IMR-90 (cell line): ENCODE results near the gene RGMA. TPM values are rescaled to one million over a fixed set of nuclear protein-coding genes. Genes with fewer than 3 reads are reported as not detected.
"Not testable (repeated sequence)": the region's sequence is repeated elsewhere in the genome, so short reads cannot be mapped to it uniquely, and the experiment has no call there.

Experiments used
- ATAC-seq: fragments of 200-7000 bp; cut with Tn5 transposase; 2 replicates; pipeline ENCODE4 v1.9.1; 2020; ENCODE audit warnings: low read depth, mild to moderate bottlenecking, moderate library complexity
- BruUV-seq: library from RNA; stranded (reverse); fragments of 400-500 nt; replicated peaks from 2 replicates; lab custom pipeline; 2021; lab: Mats Ljungman, UMichigan
- CTCF ChIA-PET: fragments of 300-600 bp; formaldehyde crosslinking; extraction: SDS; loops from one replicate; lab custom pipeline; 2021; ENCODE audit warnings: antibody characterized with exemption; lab: Yijun Ruan, JAX
- POLR2A ChIA-PET: fragments of 300-600 bp; sonication (Branson Sonifier 250); formaldehyde crosslinking; loops from one replicate; lab custom pipeline; 2022; ENCODE audit warnings: antibody characterized with exemption; ENCODE audit not compliant: unreplicated experiment; lab: Charles Lee
- DNase-seq: peaks from one replicate; pipeline ENCODE4 v3.0.0; 2013
- H2AFZ ChIP-seq: replicated peaks from 2 replicates; pipeline ENCODE3; 2013; ENCODE audit warnings: low read length, mild to moderate bottlenecking; ENCODE audit not compliant: poor library complexity
- H2AK5ac ChIP-seq: 2 replicates; pipeline ENCODE4 v1.6.1; 2013; ENCODE audit warnings: low read depth, low read length, inconsistent platforms
- H2AK9ac ChIP-seq: replicated peaks from 2 replicates; pipeline ENCODE3; 2013; ENCODE audit warnings: mild to moderate bottlenecking, low read depth, low read length, moderate library complexity; ENCODE audit not compliant: poor library complexity
- H2BK120ac ChIP-seq: 2 replicates; pipeline ENCODE4 v1.6.1; 2013; ENCODE audit warnings: low read depth, low read length, inconsistent platforms
- H2BK15ac ChIP-seq: 3 replicates; pipeline ENCODE4 v1.6.1; 2013; ENCODE audit warnings: low read depth, low read length, inconsistent platforms
- H2BK20ac ChIP-seq: 2 replicates; pipeline ENCODE4 v1.6.1; 2013; ENCODE audit warnings: low read depth, mild to moderate bottlenecking, inconsistent platforms, low read length, moderate library complexity
- H2BK5ac ChIP-seq: 2 replicates; pipeline ENCODE4 v1.6.1; 2013; ENCODE audit warnings: mild to moderate bottlenecking, low read depth, low read length, inconsistent platforms; ENCODE audit not compliant: poor library complexity, severe bottlenecking
- H3K14ac ChIP-seq: replicated peaks from 2 replicates; pipeline ENCODE4 v1.6.1; 2013; ENCODE audit warnings: low read depth, low read length, inconsistent platforms
- H3K18ac ChIP-seq: 2 replicates; pipeline ENCODE4 v1.6.1; 2013; ENCODE audit warnings: low read depth, low read length, control low read depth
- H3K23ac ChIP-seq: 2 replicates; pipeline ENCODE4 v1.6.1; 2013; ENCODE audit warnings: low read depth, low read length, inconsistent platforms
- H3K27ac ChIP-seq: 2 replicates; pipeline ENCODE4 v1.5.1; 2013; ENCODE audit warnings: mild to moderate bottlenecking, control low read depth, low read length; ENCODE audit not compliant: insufficient read depth
- H3K27me3 ChIP-seq: 2 replicates; pipeline ENCODE4 v1.6.1; 2013; ENCODE audit warnings: low read length; ENCODE audit not compliant: control insufficient read depth, insufficient read depth
- H3K36me3 ChIP-seq: 2 replicates; pipeline ENCODE4 v1.6.1; 2013; ENCODE audit warnings: low read length, mixed read lengths; ENCODE audit not compliant: control insufficient read depth, insufficient read depth
- H3K4ac ChIP-seq: 2 replicates; pipeline ENCODE4 v1.6.1; 2013; ENCODE audit warnings: low read depth, low read length, inconsistent platforms
- H3K4me1 ChIP-seq: 2 replicates; pipeline ENCODE4 v1.6.1; 2013; ENCODE audit warnings: low read length, mixed read lengths; ENCODE audit not compliant: control insufficient read depth, insufficient read depth
- H3K4me2 ChIP-seq: 2 replicates; pipeline ENCODE4 v1.6.1; 2013; ENCODE audit warnings: low read depth, mild to moderate bottlenecking, control low read depth, low read length, moderate library complexity
- H3K4me3 ChIP-seq: 2 replicates; pipeline ENCODE4 v1.5.1; 2013; ENCODE audit warnings: low read depth, mild to moderate bottlenecking, control low read depth, low read length, moderate library complexity; ENCODE audit not compliant: insufficient read depth
- H3K56ac ChIP-seq: 2 replicates; pipeline ENCODE4 v1.6.1; 2013; ENCODE audit warnings: low read length, inconsistent platforms; ENCODE audit not compliant: insufficient read depth; ENCODE audit errors: extremely low read depth
- H3K79me1 ChIP-seq, 2 experiments: 2 replicates each; pipeline ENCODE4 v1.6.1; 2013; ENCODE audit warnings: low read length in 2 of 2, inconsistent platforms in 1 of 2, low read depth in 1 of 2
- H3K9ac ChIP-seq: 2 replicates; pipeline ENCODE4 v1.6.1; 2013; ENCODE audit warnings: low read depth, low read length, control low read depth
- H3K9me1 ChIP-seq: 2 replicates; pipeline ENCODE4 v1.6.1; 2013; ENCODE audit warnings: low read length, inconsistent platforms; ENCODE audit not compliant: insufficient read depth
- H3K9me3 ChIP-seq: 2 replicates; pipeline ENCODE4 v1.6.1; 2013; ENCODE audit warnings: low read length; ENCODE audit not compliant: control insufficient read depth, insufficient read depth
- H4K20me1 ChIP-seq: 2 replicates; pipeline ENCODE4 v1.6.1; 2013; ENCODE audit warnings: low read length, inconsistent platforms; ENCODE audit not compliant: insufficient read depth
- H4K5ac ChIP-seq: 2 replicates; pipeline ENCODE4 v1.6.1; 2013; ENCODE audit warnings: mild to moderate bottlenecking, low read depth, low read length, control low read depth
- H4K8ac ChIP-seq, 2 experiments: 2 replicates each; pipeline ENCODE4 v1.6.1; 2013; ENCODE audit warnings: low read depth in 2 of 2, low read length in 2 of 2, control low read depth in 1 of 2, inconsistent platforms in 1 of 2
- H4K91ac ChIP-seq: 2 replicates; pipeline ENCODE4 v1.6.1; 2013; ENCODE audit warnings: low read depth, low read length, inconsistent platforms; ENCODE audit not compliant: insufficient read depth
- CTCF ChIP-seq: conservative IDR thresholded peaks from 2 replicates; pipeline ENCODE4 v1.5.1; 2012; ENCODE audit warnings: mild to moderate bottlenecking, low read depth, low read length, improper control_type of control experiment
- NFE2L2 ChIP-seq: fragments of 150-350 bp; IDR thresholded peaks from 2 replicates; pipeline ENCODE4 v1.6.1; 2016; ENCODE audit warnings: low read depth, mild to moderate bottlenecking, low read length
- RAD21 ChIP-seq: IDR thresholded peaks from 2 replicates; pipeline ENCODE4 v1.6.1; 2012; ENCODE audit warnings: low read length, improper control_type of control experiment
- SMC3 ChIP-seq: fragments of 150-350 bp; IDR thresholded peaks from 2 replicates; pipeline ENCODE4 v1.6.1; 2016; ENCODE audit warnings: low read depth, mild to moderate bottlenecking, antibody characterized with exemption, low read length, moderate library complexity
- WGBS, 2 experiments: methylation state at CpG; one replicate each; pipeline versions ENCODE4 v1.1.5 to v1.1.7; 2013; ENCODE audit warnings: missing lambda C conversion rate in 2 of 2; ENCODE audit not compliant: insufficient read length in 1 of 2; ENCODE audit errors: extremely low coverage in 2 of 2; 5-methylcytosine and 5-hydroxymethylcytosine counted together
- dilution Hi-C: fragments of 300-500 bp; cut with HindIII; formaldehyde crosslinking; loops from one replicate; pipeline ENCODE4 v1.14.3; 2018; ENCODE audit warnings: low sequenced_read_pairs; ENCODE audit not compliant: unreplicated experiment
- in situ Hi-C: fragments of 300-500 bp; cut with MboI; formaldehyde crosslinking; loops from 3 replicates; pipeline ENCODE4 v1.14.3; 2019; ENCODE audit warnings: low sequenced_read_pairs, inconsistent platforms, mixed read lengths
- intact Hi-C: fragments of 100-400 bp; cut with micrococcal nuclease; formaldehyde crosslinking; loops from 2 replicates; pipeline ENCODE4 v1.10.0; 2022
- polyA plus RNA-seq, 3 experiments: library from polyadenylated mRNA; depleted of rRNA; stranded (reverse); fragments of >200 nt; gene quantifications; 2 replicates each; pipeline ENCODE4 v1.2.3, GENCODE V29; 2012; ENCODE audit warnings: low replicate concordance in 1 of 3
- total RNA-seq: library from RNA; depleted of rRNA; stranded (reverse); fragments of >200 nt; gene quantifications from 2 replicates; pipeline ENCODE4 v1.2.3, GENCODE V29; 2012
- TF ChIP-seq, protein P1 (sequence below): fragments of 150-350 bp; IDR thresholded peaks from 2 replicates; pipeline ENCODE4 v1.6.1; 2017; ENCODE audit warnings: mild to moderate bottlenecking, antibody characterized with exemption, low read length, low read depth

The RGMA gene
- total and polyA plus RNA-seq, 2 of the 4 experiments (the other 2 are of a cell fraction): 0.18 to 0.26 TPM

DNA sequence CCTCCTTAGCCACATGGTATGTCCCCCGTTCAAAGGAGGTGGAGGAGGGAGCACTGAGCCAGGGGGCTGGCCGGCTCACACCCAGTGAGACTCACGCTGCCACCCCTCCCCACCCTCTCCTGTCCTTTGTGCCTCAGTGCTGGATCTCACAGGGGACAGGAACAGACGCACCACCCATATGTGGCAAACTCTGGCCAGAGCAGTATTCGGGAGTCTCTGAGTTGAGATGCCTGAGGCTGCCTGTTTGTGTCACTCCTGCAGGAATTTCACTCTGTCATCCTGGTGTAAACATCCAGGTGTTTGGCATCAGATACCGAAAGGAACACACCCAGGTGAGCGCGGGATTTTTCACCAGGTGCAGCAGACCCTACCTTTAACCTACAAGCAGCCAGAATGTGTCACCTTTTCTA, 25.7 kb downstream of the RGMA start:
- no peaks in the 10 kb centered on the region for H4K20me1 ChIP-seq
- H3K23ac ChIP-seq: no peak overlapping the region
- in situ Hi-C loops: no loop called here
- CTCF ChIA-PET: no interaction called here
- no peaks in the 10 kb centered on the region for H3K9me3 ChIP-seq
- dilution Hi-C loops: no loop called here
- H3K56ac ChIP-seq: no peak overlapping the region
- no TSS peak for BruUV-seq
- intact Hi-C loops: no loop called here
- ATAC-seq (no peak), DNase-seq (no peak)
- WGBS, 2 experiments: 78% methylated on average over 4 of the region's 8 CpGs; no CpG with 5 or more reads in 1 of the 2 experiments
- POLR2A ChIA-PET: no interaction called here
- no peak overlapping the region for H2BK5ac ChIP-seq
- H3K27me3 ChIP-seq: peaks cover 9% of the 10 kb centered on the region
- no peak overlapping the region for H3K4me2 ChIP-seq
- no peak overlapping the region for H2AFZ ChIP-seq
- no peak overlapping the region for H3K4me3 ChIP-seq
- no peaks in the 10 kb centered on the region for H3K79me1 ChIP-seq
- H3K18ac ChIP-seq: no peak overlapping the region
- TF ChIP-seq CTCF (no peak), NFE2L2 (no peak), SMC3 (no peak), RAD21 (no peak)
- TF ChIP-seq, protein P1, sequence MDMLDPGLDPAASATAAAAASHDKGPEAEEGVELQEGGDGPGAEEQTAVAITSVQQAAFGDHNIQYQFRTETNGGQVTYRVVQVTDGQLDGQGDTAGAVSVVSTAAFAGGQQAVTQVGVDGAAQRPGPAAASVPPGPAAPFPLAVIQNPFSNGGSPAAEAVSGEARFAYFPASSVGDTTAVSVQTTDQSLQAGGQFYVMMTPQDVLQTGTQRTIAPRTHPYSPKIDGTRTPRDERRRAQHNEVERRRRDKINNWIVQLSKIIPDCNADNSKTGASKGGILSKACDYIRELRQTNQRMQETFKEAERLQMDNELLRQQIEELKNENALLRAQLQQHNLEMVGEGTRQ: no peak
- H3K36me3 ChIP-seq: no peaks in the 10 kb centered on the region
- H4K8ac ChIP-seq: no peak overlapping the region
- H2AK9ac ChIP-seq: no peak overlapping the region
- no peak overlapping the region for H3K9ac ChIP-seq
- no peak overlapping the region for H3K27ac ChIP-seq
- H4K5ac ChIP-seq: no peak overlapping the region
- no peak overlapping the region for H2BK15ac ChIP-seq
- H4K91ac ChIP-seq: no peak overlapping the region
- H2BK120ac ChIP-seq: no peak overlapping the region
- H3K4ac ChIP-seq: no peak overlapping the region
- peaks cover 1% of the 10 kb centered on the region; the same call in 1 of the 2 replicates for H3K4me1 ChIP-seq
- H3K9me1 ChIP-seq: no peaks in the 10 kb centered on the region
- H3K14ac ChIP-seq: no peak overlapping the region
- H2AK5ac ChIP-seq: no peak overlapping the region
- no peak overlapping the region for H2BK20ac ChIP-seq

DNA sequence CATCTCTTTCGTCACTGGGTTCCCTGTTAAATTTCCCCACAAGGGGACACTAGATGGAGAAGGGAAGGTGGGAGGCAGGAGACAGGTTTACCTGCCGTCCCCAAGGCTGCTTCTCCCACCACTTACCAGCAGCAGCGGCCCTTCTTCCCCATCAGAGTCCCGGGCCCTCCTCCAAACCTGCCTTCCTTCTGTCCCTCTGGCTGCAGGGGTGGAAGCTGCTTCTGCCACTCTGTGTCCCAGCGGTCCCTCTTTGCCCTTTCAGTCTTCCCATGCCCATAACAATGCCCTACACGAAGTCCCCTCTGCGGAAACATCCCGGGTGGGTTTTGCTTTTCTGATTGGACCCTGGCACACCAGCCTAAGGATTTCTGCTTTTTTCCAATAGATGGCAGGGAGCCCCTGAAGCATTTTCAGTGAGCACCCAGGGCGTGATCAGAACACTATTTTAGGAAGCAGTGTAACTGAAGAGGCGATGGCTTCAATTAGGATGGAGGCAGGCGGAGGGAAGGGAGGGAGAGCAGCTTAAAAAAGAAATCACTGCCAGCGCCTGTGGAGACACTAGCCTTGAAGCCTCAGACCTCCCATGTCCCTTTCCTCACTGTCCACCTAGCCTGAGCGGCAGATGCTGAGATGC, 26.3 kb downstream of the RGMA start:
- H4K91ac ChIP-seq, H3K4me3 ChIP-seq, H2AK5ac ChIP-seq, H3K9ac ChIP-seq, H2BK5ac ChIP-seq, H3K4me2 ChIP-seq, dilution Hi-C loops, H3K27me3 ChIP-seq, H3K27ac ChIP-seq, H4K5ac ChIP-seq, H2BK20ac ChIP-seq, H3K18ac ChIP-seq, H3K14ac ChIP-seq, H3K36me3 ChIP-seq, H4K8ac ChIP-seq, intact Hi-C loops, H3K23ac ChIP-seq, BruUV-seq, H3K9me3 ChIP-seq, H2BK15ac ChIP-seq, POLR2A ChIA-PET, H3K9me1 ChIP-seq, ATAC-seq, H2AFZ ChIP-seq, H3K4ac ChIP-seq, H4K20me1 ChIP-seq, CTCF ChIA-PET, in situ Hi-C loops, H3K56ac ChIP-seq, DNase-seq, H3K79me1 ChIP-seq, H2AK9ac ChIP-seq, H3K4me1 ChIP-seq, H2BK120ac ChIP-seq: not testable (repeated sequence)
- WGBS, 2 experiments: 80% methylated on average over 4 of the region's 13 CpGs; no CpG with 5 or more reads in 1 of the 2 experiments
